NCI-H774 (cell line): ENCODE data around the gene RAB32.
A peak's percentile ranks its signal among the peaks of the same experiment; 100 is the strongest.
"Not testable (repeated sequence)": the region's sequence is repeated elsewhere in the genome, so short reads cannot be mapped to it uniquely, and the experiment has no call there.

Source experiments
- DNase-seq: peaks from one replicate; lab custom pipeline; 2025; lab: John Stamatoyannopoulos, UW

The RAB32 gene

GRCh38 chr6:146543211-146543939, at the start of gene RAB32:
TSS of gene RAB32 (plus strand) at chr6:146543833. CDS start at chr6:146543872, 39 bp downstream.
- DNase-seq = peak; percentile 49

DNA sequence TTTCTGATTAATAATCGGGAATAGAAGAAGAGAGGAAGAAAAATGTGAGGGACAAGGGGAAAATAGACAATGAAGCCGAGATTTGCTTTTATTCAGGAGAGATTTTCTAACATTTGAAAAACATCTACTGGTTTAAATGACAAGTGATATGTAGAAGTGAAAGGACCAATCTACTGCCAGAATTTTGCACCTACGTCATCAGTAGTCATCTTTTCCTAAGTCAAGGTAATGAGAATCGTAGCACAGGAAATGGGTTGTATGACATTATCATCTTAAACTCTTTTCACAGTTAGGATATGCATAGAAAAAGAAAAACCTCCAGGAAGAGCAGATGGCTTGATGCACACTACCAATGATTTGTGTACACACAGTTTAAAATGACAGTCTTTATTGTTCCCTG, 45.3 kb upstream of the RAB32 start:
- no peak for DNase-seq

GRCh38 chr6:146503096-146503495, 40.5 kb upstream of the RAB32 start:
- no peak for DNase-seq

GRCh38 chr6:146515212-146515611, 28.4 kb upstream of the RAB32 start:
- no peak for DNase-seq

DNA sequence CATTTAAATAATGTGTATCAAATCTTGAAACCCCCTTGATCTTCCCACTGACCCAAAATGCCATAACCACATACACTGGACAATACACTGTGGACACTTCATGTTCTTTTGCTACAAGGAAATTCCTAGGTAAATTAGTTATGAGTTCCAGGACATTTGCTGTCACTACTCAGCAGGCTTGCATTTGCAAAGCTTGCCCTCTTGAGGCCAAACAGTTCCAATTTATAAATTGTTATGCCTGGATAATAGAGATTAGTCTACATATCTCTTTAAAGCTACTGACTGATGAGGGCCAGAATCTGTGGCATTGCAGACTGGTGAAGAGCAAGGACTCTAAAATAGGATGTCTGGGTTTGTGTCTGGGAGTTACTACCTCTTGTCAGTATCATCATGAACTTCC, 17.4 kb upstream of the RAB32 start:
- DNase-seq = no peak

- DNase-seq = no peak
Measured at GRCh38 chr6:146532702-146533101, 10.9 kb upstream of the RAB32 start.

- no peak for DNase-seq
Measured at GRCh38 chr6:146542881-146543210, 787 bp upstream of the RAB32 start.

DNA sequence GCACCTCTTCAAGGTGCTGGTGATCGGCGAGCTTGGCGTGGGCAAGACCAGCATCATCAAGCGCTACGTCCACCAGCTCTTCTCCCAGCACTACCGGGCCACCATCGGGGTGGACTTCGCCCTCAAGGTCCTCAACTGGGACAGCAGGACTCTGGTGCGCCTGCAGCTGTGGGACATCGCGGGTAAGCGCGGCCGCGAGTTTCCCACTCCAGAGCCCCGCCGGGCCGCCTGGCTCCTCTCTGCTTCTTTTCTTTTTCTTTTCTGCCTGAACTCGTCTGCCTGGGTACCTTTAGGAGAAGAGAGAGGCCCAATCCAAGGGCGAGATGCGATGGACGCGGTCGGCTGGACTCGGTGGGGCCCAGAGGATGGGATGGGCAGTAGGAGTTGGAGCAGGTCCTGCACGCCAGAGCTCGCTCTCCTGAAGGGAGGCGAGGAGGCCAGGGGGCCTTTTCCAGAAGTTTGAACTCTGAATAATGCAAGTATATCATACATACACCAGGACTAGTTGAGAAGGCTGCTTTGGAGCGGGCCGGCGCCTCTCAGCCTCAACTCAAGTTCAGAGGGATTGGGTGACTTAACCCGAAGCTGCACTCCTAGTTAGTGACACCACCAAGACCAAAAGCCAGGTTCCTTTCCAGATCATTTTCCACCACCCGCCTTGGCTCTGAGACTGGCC, 445 bp downstream of the RAB32 start:
- DNase-seq = no peak

GRCh38 chr6:146544616-146545182, 1.1 kb downstream of the RAB32 start:
- DNase-seq = no peak

GRCh38 chr6:146545581-146545980, 1.9 kb downstream of the RAB32 start:
- DNase-seq = no peak

DNA sequence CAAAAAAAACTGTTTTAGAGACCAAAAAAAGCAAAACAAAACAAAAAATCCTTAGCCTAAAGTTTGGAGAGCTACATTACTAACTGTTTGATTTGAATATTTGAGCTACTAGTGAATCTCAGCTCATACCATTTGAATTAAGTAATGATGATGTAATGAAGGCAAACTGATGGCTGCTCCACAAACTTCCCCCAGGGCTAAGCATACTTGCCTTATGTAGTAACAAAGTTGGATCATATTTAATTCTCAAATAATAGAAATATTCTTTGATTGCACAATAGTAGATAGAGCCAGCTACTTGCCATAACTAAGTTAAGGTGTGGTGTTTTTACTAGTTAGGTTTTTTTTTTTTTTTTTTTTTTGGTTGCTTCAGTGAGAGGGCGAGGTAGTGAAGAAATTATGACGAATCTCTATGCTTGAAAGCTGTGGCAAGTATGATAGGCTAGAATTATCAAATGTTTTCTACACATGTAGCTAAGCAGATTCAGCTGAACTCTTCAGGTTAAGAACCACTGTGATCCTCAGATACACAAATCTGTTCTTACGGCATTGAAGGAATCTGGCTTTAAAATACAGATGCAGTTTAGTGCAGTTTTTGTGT, 2.9 kb downstream of the RAB32 start:
- DNase-seq = no peak

- DNase-seq = no peak
Measured at GRCh38 chr6:146547889-146548288, 4.3 kb downstream of the RAB32 start.

DNA sequence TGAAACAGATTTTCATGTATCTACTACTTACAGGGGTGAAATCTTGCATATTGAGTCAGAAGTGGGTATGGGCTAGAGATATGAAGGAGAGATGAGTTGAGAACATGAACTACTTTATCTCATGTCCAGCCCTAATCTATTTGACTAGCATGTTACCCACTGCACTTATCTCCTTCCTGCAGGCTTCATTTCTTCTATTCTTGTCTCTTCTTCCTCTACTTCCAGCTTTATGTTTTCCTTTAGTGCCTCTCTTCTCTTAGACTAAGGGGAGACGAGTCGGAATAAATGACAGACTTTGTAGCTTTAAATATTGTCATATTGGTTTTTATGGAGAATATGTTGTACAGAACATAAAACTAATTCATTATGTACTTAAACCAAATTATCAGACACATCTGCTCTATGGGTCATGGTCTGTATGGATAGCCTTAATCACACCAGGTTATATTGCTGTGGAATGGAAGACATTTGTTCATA, 5.3 kb downstream of the RAB32 start:
- no peak for DNase-seq

DNA sequence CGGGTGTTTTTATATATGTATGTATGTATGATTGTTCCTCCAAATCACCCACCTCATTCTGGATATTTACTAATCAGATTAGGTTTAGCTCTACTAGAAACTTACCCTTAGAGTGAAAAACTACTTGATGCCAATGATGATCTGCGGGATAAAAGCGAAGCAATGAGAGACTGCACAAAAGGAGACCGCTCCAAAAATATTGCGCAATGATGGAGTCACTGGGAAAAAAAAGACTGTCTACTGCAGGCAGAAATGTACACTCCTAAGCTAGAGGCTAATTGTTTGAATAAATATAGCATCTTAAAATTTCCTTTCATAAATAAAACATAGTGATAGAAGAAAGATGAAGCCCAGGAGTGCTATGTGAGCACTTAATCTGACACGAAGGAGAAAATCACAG, 7.3 kb downstream of the RAB32 start:
- DNase-seq = no peak

GRCh38 chr6:146551545-146551944, 7.9 kb downstream of the RAB32 start:
- DNase-seq = no peak

DNA sequence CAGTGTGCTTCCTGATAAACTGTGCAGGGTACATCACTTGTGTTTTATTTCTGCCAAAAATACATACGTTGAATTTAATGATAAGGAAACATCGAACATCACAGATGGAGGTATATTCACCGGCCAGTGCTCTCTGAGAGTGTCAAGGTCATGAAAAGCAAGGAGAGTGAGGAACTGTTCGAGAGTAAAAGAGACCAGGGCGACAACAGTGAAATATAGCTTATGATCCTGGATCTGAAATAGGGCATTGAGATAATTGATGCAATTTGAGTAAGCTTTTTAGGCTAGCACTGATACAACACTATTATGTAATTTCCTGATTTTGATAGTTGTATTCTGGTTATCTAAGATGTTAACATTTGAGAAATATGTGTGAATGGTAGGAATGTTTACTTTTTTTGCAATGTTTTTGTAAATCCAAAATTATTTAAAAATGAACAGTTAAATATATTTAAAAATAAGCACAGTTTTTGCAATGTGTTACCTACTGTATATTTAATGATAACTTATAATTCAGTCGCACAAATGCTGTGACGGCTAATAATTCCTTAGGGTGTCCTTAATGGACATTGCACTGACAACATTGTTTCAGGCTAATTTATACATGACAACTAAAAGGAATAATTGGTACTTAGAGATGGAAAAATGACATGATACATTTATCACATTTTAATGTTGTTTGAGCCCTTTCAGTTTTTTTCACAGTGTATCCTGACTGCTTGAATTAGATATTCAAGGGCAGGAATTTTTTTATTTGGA, 9.9 kb downstream of the RAB32 start:
- DNase-seq = no peak

DNA sequence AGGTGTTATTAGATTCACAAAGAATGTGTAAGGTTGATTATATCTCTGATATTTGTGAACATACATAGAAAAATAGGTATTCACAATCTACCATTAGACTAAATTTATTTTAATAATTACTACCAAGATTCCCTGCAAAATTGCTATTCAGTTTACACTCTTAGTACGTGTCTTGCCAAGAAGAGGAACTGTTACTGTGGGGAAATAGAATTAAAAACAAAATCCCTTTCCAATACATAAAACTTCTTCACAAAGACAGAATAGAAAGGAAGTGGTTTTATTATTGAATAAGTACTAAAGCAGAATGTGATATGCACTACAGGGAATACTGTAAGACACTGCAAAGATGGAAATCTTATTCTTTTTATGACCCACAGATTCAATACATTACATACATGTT, 17.0 kb downstream of the RAB32 start:
- no peak for DNase-seq

- not testable (repeated sequence) for DNase-seq
Measured at GRCh38 chr6:146566661-146567060, 23.0 kb downstream of the RAB32 start.

DNA sequence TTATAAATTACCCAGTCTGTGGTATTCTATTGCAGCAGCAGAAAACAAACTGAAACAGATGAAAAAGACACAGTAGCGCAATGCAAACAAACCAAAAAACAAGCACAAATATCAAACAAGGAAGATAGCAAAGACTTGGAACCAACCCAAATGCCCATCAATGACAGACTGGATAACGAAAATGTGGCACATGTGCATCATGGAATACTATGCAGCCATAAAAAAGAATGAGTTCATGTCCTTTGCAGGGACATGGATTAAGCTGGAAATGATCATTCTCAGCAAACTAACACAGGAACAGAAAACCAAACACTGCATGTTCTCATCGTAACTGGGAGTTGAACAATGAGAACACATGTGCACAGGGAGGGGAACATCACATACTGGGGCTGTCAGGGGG, 25.0 kb downstream of the RAB32 start:
- DNase-seq = not testable (repeated sequence)

DNA sequence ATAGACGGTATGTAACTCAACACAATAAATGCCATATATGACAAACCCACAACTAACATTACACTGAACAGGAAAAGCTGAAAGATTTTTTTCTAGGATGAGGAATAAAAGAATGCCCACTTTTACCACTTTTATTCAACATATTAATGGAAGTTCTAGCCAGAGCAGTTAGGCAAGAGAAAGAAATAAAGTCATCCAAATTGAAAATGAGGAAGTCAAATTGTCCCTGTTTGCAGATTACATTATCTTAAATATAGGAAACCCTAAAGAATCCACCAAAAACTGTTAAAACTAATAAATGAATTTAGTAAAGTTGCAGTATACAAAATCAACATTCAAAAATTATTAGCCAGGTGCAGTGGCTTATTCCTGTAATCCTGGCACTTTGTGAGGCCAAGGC, 30.6 kb downstream of the RAB32 start:
- no peak for DNase-seq

GRCh38 chr6:146578054-146578453, 34.4 kb downstream of the RAB32 start:
- no peak for DNase-seq

GRCh38 chr6:146581968-146582367, 38.3 kb downstream of the RAB32 start:
- no peak for DNase-seq
